Activated CD8-positive, alpha-beta memory T cell treated with anti-CD3 and anti-CD28 coated beads, Interleukin-2, amount 50 U/mL, for 24 hours (primary cell): ENCODE measurements around the gene SNRPE.
A peak's percentile ranks its signal among the peaks of the same experiment; 100 is the strongest.
"Not testable (repeated sequence)": the region's sequence is repeated elsewhere in the genome, so short reads cannot be mapped to it uniquely, and the experiment has no call there.

Source experiments
- DNase-seq: peaks from one replicate; pipeline ENCODE4 v3.0.0-alpha.2; 2020; ENCODE audit errors: extremely low read depth

SNRPE gene

GRCh38 chr1:203861379-203862184 lies at the start of gene SNRPE:
Gene SNRPE, plus strand, starts transcription at chr1:203861599. Its CDS starts 61 bp downstream, at chr1:203861660.
- peak; percentile 89 for DNase-seq

DNA sequence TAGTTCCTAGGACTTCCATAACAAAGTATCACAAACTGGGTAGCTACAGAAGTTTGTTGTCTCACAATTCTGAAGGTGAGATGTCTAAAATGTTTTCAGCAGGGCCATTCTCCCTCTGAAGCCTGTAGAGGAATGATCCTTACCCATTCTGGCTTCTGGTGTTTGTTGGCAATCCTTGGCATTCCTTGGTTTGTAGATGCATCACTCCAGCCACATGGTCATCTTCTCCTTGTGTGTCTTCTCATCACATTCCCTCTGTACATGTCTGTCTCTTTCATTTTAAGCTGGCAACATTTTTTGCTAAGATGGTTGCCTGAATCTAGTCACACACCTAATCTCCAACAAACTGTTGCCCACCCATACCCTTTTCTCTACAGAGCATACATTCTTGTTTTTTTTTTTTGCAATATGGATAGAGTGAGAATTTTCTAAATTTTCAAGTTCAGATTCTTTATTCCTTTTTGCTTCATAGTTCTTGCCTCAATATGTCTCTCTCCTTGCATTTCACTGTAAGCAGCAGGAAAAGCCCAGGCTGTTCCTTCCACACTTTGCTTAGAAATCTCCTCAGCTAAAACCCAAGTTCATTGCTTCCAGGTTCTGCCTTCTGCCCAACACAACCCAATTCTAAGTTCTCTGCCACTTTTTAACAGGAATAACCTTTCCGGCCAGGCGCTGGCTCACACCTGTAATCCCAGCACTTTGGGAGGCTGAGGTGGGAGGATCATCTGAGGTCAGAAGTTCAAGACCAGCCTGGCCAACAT lies 47.6 kb upstream of the SNRPE start:
- DNase-seq, result no peak

DNA sequence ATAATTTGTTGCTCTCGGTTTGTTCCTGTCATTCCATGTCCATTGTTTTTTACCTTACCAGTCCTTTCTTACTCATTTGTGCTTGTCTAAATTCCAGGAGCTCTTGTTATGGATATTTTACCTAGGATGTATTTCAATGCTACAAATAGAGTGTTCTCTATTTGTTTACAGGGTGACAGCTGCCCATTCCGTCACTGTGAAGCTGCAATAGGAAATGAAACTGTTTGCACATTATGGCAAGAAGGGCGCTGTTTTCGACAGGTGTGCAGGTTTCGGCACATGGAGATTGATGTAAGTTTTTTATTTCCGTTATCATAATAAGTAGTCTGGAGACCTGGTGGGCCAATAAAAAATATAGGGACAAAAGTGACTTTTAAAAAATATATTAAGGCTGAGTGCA lies 43.0 kb upstream of the SNRPE start:
- no peak for DNase-seq

GRCh38 chr1:203823306-203823705 lies 38.1 kb upstream of the SNRPE start:
- DNase-seq, result no peak

GRCh38 chr1:203826175-203826574 lies 35.2 kb upstream of the SNRPE start:
- DNase-seq, result no peak

DNA sequence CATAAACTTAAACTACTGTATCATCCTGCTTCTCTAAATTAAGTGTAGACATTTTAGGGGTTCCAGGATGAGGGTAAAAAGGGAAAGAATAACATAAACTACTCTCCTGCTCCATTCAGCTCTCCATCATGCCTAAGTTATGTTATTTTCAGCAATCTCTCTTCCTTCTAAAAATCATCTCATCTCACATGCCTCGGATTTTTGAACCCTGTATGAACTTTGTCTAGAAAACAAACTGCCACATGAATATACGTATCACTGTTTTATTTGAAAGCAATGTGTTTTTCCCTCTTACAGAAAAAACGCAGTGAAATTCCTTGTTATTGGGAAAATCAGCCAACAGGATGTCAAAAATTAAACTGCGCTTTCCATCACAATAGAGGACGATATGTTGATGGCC lies 33.4 kb upstream of the SNRPE start:
- no peak for DNase-seq

GRCh38 chr1:203828503-203828902 lies 32.9 kb upstream of the SNRPE start:
- DNase-seq, result no peak

DNA sequence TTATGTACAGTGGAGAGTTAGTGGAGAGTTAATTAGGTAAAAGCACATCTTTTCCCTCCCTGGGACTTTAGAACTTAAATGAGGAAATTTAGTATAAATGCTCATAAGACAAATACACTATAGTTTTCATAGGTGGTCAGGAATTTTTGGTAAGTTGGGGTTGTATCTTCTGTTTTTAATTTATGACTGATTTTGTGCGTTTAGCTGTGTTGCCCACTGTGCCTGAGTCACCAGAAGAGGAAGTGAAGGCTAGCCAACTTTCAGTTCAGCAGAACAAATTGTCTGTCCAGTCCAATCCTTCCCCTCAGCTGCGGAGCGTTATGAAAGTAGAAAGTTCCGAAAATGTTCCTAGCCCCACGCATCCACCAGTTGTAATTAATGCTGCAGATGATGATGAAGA lies 32.2 kb upstream of the SNRPE start:
- not testable (repeated sequence) for DNase-seq

GRCh38 chr1:203835476-203835875 lies 25.9 kb upstream of the SNRPE start:
- DNase-seq, result no peak

DNA sequence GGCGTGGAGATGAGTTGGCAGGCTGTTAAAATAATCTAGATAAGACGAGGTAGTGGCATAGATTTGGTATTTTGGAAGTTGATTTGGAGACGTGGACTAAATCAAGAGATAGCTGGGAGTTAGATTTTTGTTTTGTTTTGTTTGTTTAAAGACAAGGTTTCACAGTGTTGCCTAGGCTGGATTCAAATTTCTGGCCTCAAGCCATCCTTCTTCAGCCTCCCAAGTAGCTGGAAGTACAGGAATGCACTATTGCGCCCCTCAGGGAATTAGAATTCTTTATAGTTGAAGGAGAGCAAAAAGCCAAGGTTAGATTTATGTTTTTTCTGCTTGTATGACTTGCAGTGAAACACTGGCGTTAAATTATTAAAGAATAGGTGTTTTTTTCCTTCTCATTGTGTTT lies 22.3 kb upstream of the SNRPE start:
- no peak for DNase-seq

GRCh38 chr1:203840208-203840808 lies 21.1 kb upstream of the SNRPE start:
- no peak for DNase-seq

DNA sequence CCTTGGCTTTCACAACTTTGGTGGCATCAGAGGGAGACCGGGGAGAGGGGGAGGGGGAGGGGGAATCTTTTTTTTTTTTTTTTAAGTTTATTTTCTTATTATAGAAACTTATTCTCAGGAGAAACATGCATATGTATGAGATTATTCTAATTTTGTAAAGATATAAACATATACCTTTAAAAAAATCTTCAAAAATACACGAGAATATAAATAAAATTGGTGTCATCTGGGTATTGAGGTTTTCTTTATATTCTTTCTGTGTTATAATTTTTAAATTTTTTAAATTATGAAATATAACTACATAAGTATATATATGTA lies 18.9 kb upstream of the SNRPE start:
- DNase-seq, result no peak

GRCh38 chr1:203843435-203843834 lies 18.0 kb upstream of the SNRPE start:
- no peak for DNase-seq

DNA sequence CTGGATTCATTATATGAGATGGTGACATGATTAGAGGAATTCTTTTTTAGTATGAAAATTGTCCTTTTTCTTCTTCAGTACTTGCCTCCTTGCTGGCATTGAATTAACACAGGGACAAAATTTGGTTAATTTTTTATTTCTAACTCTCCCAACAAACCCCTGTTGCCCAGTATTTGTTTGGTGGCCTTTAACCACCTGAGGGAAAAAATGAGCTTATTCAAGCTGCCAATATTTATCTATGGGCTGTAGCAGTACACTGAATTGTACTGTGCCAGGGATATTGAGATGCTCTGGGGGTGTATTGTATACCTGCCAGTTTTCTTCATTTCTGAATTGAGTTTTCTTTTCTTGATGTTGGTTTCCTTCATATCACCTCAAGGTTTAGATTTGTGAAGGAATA lies 8.3 kb upstream of the SNRPE start:
- not testable (repeated sequence) for DNase-seq

GRCh38 chr1:203858055-203858454 lies 3.3 kb upstream of the SNRPE start:
- no peak for DNase-seq

- no peak for DNase-seq
These were observed 2.4 kb upstream of the SNRPE start for GRCh38 chr1:203858975-203859374.

- no peak for DNase-seq
These were observed 888 bp upstream of the SNRPE start for GRCh38 chr1:203860396-203861025.

- DNase-seq, result no peak
These were observed 6.4 kb downstream of the SNRPE start for GRCh38 chr1:203867802-203868201.

DNA sequence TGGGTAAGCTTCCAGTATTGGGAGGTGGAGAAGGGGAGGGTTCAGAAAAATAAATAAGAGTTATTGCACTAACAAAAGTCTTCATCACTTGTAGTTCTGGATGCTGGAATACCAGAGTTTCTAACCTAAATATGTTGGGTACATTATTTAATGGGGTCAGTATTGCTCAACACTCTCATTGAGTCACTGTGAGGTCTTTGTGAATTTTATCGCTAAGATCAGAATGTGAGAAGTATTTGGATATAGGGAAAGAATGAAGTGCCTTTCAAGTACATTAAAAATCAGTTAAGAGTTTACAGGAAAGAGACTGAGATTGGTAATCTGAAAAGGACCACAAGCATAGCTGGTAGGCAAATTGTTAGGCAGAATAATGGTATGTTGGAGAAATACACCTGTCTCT lies 8.8 kb downstream of the SNRPE start:
- no peak for DNase-seq

DNA sequence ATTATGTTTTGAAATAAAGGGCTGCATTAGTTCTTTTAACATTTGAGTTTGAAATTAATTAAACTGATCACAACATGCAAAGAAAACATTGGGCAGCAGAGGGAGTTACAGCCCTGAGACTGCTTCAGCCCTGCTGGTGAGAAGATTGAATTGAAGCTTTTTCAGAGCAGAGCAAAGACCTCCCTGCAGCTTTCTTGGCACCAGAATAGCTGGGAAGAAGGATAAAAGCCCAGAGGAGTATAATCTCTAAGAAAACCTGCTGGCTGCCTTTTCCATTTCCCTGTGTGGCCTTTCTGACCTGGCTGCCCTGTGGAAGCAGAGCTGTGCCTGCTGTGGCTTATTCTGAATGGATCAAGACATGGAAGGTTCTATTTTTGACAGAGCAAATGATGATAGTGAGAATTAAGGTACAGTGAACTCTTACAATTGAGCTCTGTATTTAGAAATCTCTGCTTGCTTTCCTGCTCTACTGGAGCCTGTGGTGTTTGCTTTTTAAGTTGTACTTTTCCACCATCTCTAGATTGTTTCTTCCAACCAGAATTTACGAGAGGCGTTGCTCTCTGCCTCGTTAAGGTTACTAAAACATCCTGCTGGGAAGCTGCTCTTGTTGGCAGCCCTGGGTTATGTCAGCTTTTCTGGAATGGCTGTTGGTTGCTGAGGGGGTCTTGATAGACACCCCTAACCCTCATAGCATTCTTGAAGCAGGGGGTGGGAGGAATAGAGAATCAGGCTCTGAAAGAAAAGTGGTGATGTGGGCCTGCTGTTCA lies 9.9 kb downstream of the SNRPE start:
- DNase-seq, result no peak

GRCh38 chr1:203873094-203873493 lies 11.7 kb downstream of the SNRPE start:
- no peak for DNase-seq

DNA sequence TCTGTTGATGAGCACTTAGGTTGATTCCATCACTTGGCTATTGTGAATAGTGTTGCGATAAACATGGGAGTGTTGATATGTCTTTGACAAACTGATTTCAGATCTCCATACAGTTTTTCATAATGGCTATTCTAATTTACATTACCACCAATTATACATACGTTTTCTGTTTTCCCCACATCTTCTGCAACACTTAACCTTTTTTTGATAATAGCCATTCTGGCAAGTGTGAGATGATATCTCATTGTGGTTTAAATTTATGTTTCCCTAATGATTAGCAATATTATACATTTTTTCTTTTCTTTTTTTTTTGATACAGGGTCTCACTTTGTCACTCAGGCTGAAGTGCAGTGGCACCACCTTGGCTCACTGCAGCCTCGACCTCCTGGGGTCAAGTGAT lies 17.0 kb downstream of the SNRPE start:
- DNase-seq, result no peak
